Uterus (tissue), 4 donors: ENCODE results near the gene ILF2. TPM values are rescaled to one million over a fixed set of nuclear protein-coding genes. Genes with fewer than 3 reads are reported as not detected.
"Not testable (repeated sequence)": the region's sequence is repeated elsewhere in the genome, so short reads cannot be mapped to it uniquely, and the experiment has no call there.

Experiments used
- DNase-seq, 2 donors: peaks; one replicate each; pipeline ENCODE4 v3.0.0-alpha.2; 2019 to 2020
- H3K27ac ChIP-seq, 2 donors: fragments of 200-600 bp; sonication (generic); 1 replicate in 1 of 2; 2 replicates in 1 of 2; pipeline ENCODE4 v1.5.1; 2016 to 2018
- H3K27me3 ChIP-seq, 2 donors: fragments of 200-600 bp; sonication (generic); one replicate each; pipeline ENCODE4 v1.5.1; 2018 to 2019; ENCODE audit warnings: control low read depth in 1 of 2
- H3K36me3 ChIP-seq, 2 donors: fragments of 200-600 bp; sonication (generic); one replicate each; pipeline ENCODE4 v1.5.1; 2019; ENCODE audit warnings: control low read depth in 1 of 2
- H3K4me1 ChIP-seq, 2 donors: fragments of 200-600 bp; sonication (generic); one replicate each; pipeline ENCODE4 v1.5.1; 2018 to 2019; ENCODE audit warnings: control low read depth in 1 of 2
- H3K4me3 ChIP-seq, 2 donors: fragments of 200-600 bp; sonication (generic); 1 replicate in 1 of 2; 2 replicates in 1 of 2; pipeline ENCODE4 v1.5.1; 2018 to 2019; ENCODE audit warnings: mild to moderate bottlenecking in 1 of 2
- H3K9me3 ChIP-seq, 2 donors: fragments of 200-600 bp; sonication (generic); one replicate each; pipeline ENCODE4 v1.5.1; 2019; ENCODE audit warnings: control low read depth in 1 of 2
- CTCF ChIP-seq, 4 experiments: fragments of 200-600 bp in 2 of 4; fragments of 450-650 bp in 2 of 4; sonication (generic) in 2 of 4; IDR thresholded peaks; one replicate each; pipeline ENCODE4 v1.5.1; 2016 to 2019; ENCODE audit warnings: antibody characterized with exemption in 4 of 4, mild to moderate bottlenecking in 2 of 4, moderate library complexity in 1 of 4
- POLR2A ChIP-seq, 2 donors: fragments of 450-650 bp; IDR thresholded peaks; one replicate each; pipeline ENCODE4 v1.6.1; 2016; ENCODE audit warnings: antibody characterized with exemption in 2 of 2, mild to moderate bottlenecking in 1 of 2, moderate library complexity in 1 of 2
- intact Hi-C: fragments of 100-400 bp; cut with DNase I; formaldehyde crosslinking; loops from one replicate; pipeline ENCODE4 v1.15.1; 2023; ENCODE audit warnings: low total_unique reads
- total RNA-seq, 4 donors: library from RNA; depleted of rRNA in 3 of 4; stranded (reverse); fragments of >200 nt in 3 of 4; gene quantifications; one replicate each; pipeline versions ENCODE4 v1.1.0 to v1.2.4, GENCODE V29; 2014 to 2023
- donor health status: DM: yes; HTN: yes; CAD: no.

The ILF2 gene
- total RNA-seq, 4 donors from 2014 or later, result 82.7 to 252 (median 111) TPM

DNA sequence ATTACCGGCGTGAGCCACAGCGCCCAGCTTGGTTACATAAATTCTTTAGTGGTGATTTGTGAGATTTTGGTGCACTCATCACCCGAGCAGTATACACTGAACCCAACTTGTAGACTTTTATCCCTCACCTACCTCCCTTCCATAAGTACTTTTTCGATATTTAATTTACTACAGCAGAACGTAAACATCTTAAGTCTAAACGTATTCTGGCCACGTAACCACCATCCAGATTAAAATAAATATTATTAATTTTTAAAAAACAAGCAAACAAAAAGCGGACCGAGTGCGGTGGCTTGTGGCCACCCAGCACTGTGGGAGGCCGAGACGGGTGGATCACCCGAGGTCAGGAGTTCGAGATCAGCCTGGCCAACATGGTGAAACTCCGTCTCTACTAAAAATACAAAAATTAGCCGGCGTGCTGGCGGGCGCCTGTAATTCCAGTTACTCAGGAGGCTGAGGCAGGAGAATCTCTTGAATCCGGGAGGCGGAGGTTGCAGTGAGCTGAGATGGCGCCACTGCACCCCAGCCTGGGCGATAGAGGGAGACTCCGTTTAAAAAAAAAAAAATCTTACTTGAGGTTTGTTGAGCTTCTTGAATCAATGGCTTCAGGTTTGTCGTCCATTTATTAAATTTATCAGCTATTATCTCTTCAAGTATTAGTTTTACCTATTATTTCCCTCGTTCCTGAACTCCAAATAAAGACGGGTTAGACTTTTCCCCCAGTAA lies 998 bp upstream of the ILF2 start:
- H3K27me3 ChIP-seq, H3K36me3 ChIP-seq, H3K4me1 ChIP-seq, H3K9me3 ChIP-seq: not testable (repeated sequence)
- intact Hi-C loops, result loop anchor here (10.0 kb wide), 1 partner anchor 313 kb away; the partner anchor contains the start of gene RAB13
- peak overlapping the region; percentile 90 to 97 for H3K27ac ChIP-seq
- DNase-seq, result peak; percentile 56 to 72
- TF ChIP-seq CTCF (IDR thresholded peaks at IDR 0.05), result peak in 1 of 4 experiments; percentile 21
- H3K4me3 ChIP-seq, result peak overlapping the region; percentile 45 to 53

DNA sequence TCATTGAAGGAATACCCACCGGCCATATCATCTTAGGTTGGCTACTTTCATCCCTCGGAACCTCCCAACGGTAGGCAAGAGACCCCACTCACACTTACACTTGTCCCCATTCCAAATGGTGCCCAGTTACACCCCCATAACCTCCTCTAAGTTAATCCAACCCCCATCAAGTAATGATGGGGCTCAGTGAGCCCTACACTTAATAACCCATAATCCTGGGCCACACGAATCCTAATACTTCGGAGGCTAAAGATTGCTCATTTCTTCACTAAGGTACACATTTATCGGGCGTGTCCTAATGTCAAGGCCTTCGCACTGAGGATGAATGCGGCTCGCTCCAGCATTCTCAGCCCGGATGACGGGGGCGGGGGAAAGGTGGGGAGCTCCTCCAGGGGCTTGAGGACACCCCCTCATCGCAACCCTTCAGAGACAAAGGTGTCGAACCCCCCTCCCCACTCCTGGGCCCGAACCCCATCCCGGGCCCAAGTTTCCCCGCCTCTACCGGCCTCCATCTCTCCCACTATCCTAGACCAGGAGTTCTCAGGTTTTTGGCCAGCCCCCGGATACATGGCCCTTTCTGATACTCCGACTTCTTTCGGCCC lies 435 bp downstream of the ILF2 start:
- DNase-seq, result no peak
- intact Hi-C loops, result loop anchor here (10.0 kb wide), 1 partner anchor 314 kb away; the partner anchor contains the start of gene RAB13
- TF ChIP-seq CTCF (IDR thresholded peaks at IDR 0.05), result no peak
- no peak for TF ChIP-seq POLR2A (IDR thresholded peaks at IDR 0.05)

GRCh38 chr1:153669606-153670005 lies 1.2 kb downstream of the ILF2 start:
- no peaks in the 10 kb centered on the region for H3K9me3 ChIP-seq
- H3K4me3 ChIP-seq, result peak overlapping the region in 1 of 2 donors; percentile 90
- H3K4me1 ChIP-seq, result peaks cover 7 to 9% of the 10 kb centered on the region in 2 donors
- TF ChIP-seq CTCF (IDR thresholded peaks at IDR 0.05) (no peak), POLR2A (IDR thresholded peaks at IDR 0.05) (no peak)
- H3K27ac ChIP-seq, result peak overlapping the region in 1 of 2 donors; percentile 88
- no peak for DNase-seq
- no peaks in the 10 kb centered on the region for H3K36me3 ChIP-seq
- no peaks in the 10 kb centered on the region for H3K27me3 ChIP-seq
- intact Hi-C loops, result loop anchor here (10.0 kb wide), 1 partner anchor 315 kb away; the partner anchor contains the start of gene RAB13

More for the DNA sequence above, 435 bp downstream of the ILF2 start:
- Histone ChIP-seq H3K4me1 (peaks cover 7 to 9% of the 10 kb centered on the region in 2 donors), H3K9me3 (no peaks in the 10 kb centered on the region), H3K27ac (peak overlapping the region; percentile 88 to 93), H3K4me3 (peak overlapping the region; percentile 90 to 97), H3K36me3 (no peaks in the 10 kb centered on the region), H3K27me3 (no peaks in the 10 kb centered on the region)

GRCh38 chr1:153668672-153669071 lies 2.1 kb downstream of the ILF2 start:
- intact Hi-C loops, H3K9me3 ChIP-seq, H3K27me3 ChIP-seq, H3K36me3 ChIP-seq, H3K4me3 ChIP-seq, H3K4me1 ChIP-seq, H3K27ac ChIP-seq, DNase-seq: not testable (repeated sequence)

DNA sequence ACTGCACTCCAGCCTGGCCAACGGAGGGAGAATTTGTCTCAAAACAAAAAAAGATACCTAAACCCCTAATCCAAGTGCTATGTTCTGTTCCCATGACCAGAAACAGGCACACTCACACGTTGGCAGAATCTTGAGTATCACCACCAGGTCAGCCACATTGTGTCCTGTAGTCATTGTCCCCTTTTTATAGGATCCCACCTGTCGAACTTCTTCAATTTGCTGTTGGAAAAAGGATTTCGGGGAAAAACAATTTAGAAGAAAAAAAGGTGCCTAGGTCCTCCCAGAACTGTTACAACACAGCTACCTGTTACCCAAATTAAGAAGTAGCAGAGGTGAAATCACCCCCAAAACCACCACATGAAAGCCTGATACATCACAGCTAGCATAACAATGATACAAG lies 3.4 kb downstream of the ILF2 start:
- no peak for TF ChIP-seq CTCF (IDR thresholded peaks at IDR 0.05)
- TF ChIP-seq POLR2A (IDR thresholded peaks at IDR 0.05), result no peak
- intact Hi-C loops, result no loop called here
- H3K27ac ChIP-seq, result no peak overlapping the region
- H3K9me3 ChIP-seq, result no peaks in the 10 kb centered on the region
- no peak overlapping the region for H3K4me3 ChIP-seq
- no peaks in the 10 kb centered on the region for H3K36me3 ChIP-seq
- no peaks in the 10 kb centered on the region for H3K27me3 ChIP-seq
- H3K4me1 ChIP-seq, result peaks cover 7 to 9% of the 10 kb centered on the region in 2 donors
- DNase-seq, result no peak
